Motor neuron (in vitro differentiated cells): ENCODE measurements around the gene THPO. TPM values are rescaled to one million over a fixed set of nuclear protein-coding genes. Genes with fewer than 3 reads are reported as not detected.

Experiments used
- ATAC-seq, 8 experiments: fragments of 200-7000 bp; cut with Tn5 transposase; replicated peaks in 6 of 8; 2 replicates each; pipeline ENCODE4 v1.8.0; 2021; ENCODE audit warnings: mild to moderate bottlenecking in 8 of 8, moderate library complexity in 8 of 8
- H3K27ac ChIP-seq, 2 donors: fragments of 250-450 bp; sonication (Bioruptor Pico); 2 replicates each; pipeline ENCODE4 v1.9.0; 2021; ENCODE audit warnings: antibody characterized with exemption in 2 of 2, mild to moderate bottlenecking in 2 of 2, moderate library complexity in 1 of 2
- H3K4me1 ChIP-seq, 2 donors: fragments of 250-450 bp; sonication (Bioruptor Pico); replicated peaks in 1 of 2; 2 replicates each; pipeline ENCODE4 v1.6.1; 2021; ENCODE audit warnings: antibody characterized with exemption in 2 of 2, mild to moderate bottlenecking in 2 of 2, moderate library complexity in 1 of 2
- H3K4me3 ChIP-seq, 5 donors: fragments of 250-450 bp; sonication (Bioruptor Pico); 2 replicates each; pipeline ENCODE4 v1.9.0; 2021; ENCODE audit warnings: antibody characterized with exemption in 5 of 5, mild to moderate bottlenecking in 5 of 5, moderate library complexity in 4 of 5
- WGBS, 10 experiments: fragments of 450-650 bp; shearing (Covaris generic); methylation state at CpG; one replicate each; pipeline ENCODE4 v1.0.0; 2022; 5-methylcytosine and 5-hydroxymethylcytosine counted together
- in situ Hi-C, 9 experiments: fragments of 400-800 bp; cut with MboI; loops; one replicate each; pipeline ENCODE4 v1.15.0; 2021; ENCODE audit warnings: low sequenced_read_pairs in 9 of 9, low pct_unique_long_range_greater_than_20kb in 2 of 9; ENCODE audit not compliant: unreplicated experiment in 9 of 9
- total RNA-seq, 8 experiments: library from RNA; unstranded; fragments of 300-600 nt; gene quantifications; 2 replicates each; pipeline versions ENCODE4 v1.2.3 to v1.2.4, GENCODE V29; 2022

The THPO gene
- total RNA-seq, 8 experiments from 2014 or later, result 0.22 to 1.4 (median 0.53) TPM

DNA sequence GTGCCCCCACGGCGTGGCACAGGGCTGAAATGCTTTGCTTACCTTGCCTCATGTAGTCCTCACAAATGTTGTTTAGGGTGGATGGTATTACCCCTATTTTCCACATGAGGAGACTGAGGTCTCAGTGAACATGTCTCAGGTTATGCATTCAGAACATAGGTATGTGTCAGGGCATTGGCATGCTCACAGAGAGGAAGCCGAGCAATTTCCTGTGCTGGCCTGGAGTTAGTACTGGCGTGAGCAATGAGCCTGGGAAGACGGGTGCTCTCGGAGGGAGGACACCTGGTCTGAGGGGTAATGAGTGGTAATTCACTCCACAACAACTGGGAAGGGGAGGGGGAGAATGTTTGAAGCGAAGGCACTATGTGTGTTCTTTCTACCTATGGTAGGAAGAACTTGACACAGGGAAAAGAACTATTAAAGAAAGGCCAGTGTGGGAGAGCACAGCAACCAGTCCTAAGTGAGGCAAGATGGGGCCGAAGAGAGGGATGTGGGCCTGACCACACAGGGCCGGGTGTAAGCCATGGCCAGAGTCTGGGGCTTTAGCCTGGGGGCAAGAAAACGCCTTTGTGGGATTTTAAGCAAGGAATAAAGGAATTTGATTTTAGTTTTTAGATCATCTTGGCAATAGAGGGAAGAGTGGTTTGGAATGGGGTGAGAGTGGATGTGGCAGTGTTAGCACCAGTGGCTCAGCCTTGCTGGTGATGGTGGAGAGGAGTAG lies 45.5 kb downstream of the THPO start:
- 21 to 100% (median 87%) methylated on average over 2 to 6 of the region's 10 CpGs; no CpG with 5 or more reads in 2 of the 10 experiments for WGBS, 10 experiments
- Histone ChIP-seq H3K4me1 (peaks cover 6% of the 10 kb centered on the region in 2 donors), H3K4me3 (no peak overlapping the region), H3K27ac (no peak overlapping the region)
- in situ Hi-C loops, result no loop called here
- no peak for ATAC-seq

DNA sequence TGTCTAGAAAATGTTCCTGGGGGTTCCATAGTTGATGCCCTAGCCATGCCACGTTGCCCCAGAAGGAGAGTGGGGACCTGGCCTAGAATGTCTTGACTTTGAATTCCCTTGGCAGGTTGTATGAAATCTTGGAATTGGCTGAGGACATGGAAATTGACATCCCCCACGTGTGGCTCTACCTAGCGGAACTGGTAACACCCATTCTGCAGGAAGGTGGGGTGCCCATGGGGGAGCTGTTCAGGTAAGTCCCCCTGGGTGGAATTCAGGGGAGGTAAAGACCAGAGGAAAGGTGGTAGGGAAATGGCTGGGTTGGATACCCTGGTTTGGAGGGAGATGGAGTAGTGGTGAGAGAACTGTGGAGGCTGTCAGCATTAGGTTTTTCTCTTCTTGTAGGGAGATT lies 49.5 kb downstream of the THPO start:
- 20 to 94% (median 90%) methylated on average over 2 to 3 of the region's 3 CpGs; no CpG with 5 or more reads in 4 of the 10 experiments for WGBS, 10 experiments
- Histone ChIP-seq H3K27ac (no peak overlapping the region), H3K4me1 (no peaks in the 10 kb centered on the region), H3K4me3 (no peak overlapping the region)
- in situ Hi-C loops, result no loop called here
- ATAC-seq, result no peak

GRCh38 chr3:184327171-184327570 lies 50.8 kb downstream of the THPO start:
- no peak overlapping the region for H3K27ac ChIP-seq
- no peak for ATAC-seq
- 85 to 100% (median 99%) methylated on average over 1 to 15 of the region's 21 CpGs; no CpG with 5 or more reads in 2 of the 10 experiments for WGBS, 10 experiments
- in situ Hi-C loops, result no loop called here
- H3K4me1 ChIP-seq, result no peaks in the 10 kb centered on the region
- H3K4me3 ChIP-seq, result no peak overlapping the region

DNA sequence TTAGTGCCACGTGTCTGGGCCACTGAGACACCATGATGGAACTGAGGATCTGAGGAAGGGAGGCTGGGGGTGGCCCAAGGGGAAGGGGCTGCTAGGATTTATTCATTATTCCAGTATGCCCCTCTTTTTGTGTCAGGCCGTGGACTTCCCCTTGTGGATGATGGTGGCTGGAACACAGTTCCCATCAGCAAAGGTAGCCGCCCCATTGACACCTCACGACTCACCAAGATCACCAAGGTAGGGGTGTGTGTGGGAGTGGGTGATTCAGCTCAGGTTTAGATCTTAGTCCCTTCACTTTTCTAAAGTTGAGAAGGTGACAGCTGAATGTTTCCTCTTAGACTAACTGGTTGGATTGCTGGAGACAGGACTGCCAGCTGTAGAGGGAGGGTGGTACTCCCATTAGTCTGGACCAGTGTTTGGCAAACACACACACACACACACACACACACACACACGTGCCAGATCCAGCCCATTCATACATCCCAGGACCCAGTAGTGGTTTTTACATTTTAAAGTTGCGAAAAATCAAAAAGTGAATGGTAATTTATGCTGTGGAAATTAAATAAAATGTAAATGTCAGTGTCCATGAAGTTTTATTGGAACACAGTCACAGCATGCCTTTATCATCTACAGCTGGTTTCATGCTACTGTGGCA lies 52.2 kb downstream of the THPO start:
- in situ Hi-C loops, result no loop called here
- WGBS, 10 experiments, result 34 to 100% (median 79%) methylated on average over 1 to 5 of the region's 6 CpGs; no CpG with 5 or more reads in 2 of the 10 experiments
- ATAC-seq, result peak in 4 of 8 experiments; percentile 4 to 69 (median 26)

GRCh38 chr3:184325269-184325668 lies 52.7 kb downstream of the THPO start:
- in situ Hi-C loops, result no loop called here
- peak in 2 of 8 experiments; percentile 7 to 9 for ATAC-seq
- Histone ChIP-seq H3K27ac (no peak overlapping the region), H3K4me1 (no peaks in the 10 kb centered on the region), H3K4me3 (no peak overlapping the region)
- WGBS, 10 experiments, result 89 to 100% (median 95%) methylated on average over 1 to 8 of the region's 13 CpGs; no CpG with 5 or more reads in 4 of the 10 experiments

More for the DNA sequence above, 52.2 kb downstream of the THPO start:
- Histone ChIP-seq H3K4me3 (no peak overlapping the region), H3K27ac (no peak overlapping the region), H3K4me1 (no peaks in the 10 kb centered on the region)

- no peak overlapping the region for H3K4me3 ChIP-seq
- H3K4me1 ChIP-seq, result no peaks in the 10 kb centered on the region
- no peak for ATAC-seq
- no peak overlapping the region for H3K27ac ChIP-seq
- 89 to 100% (median 91%) methylated on average over 1 to 6 of the region's 8 CpGs; no CpG with 5 or more reads in 4 of the 10 experiments for WGBS, 10 experiments
- in situ Hi-C loops, result no loop called here
Measured at GRCh38 chr3:184323696-184324095, 54.3 kb downstream of the THPO start.

DNA sequence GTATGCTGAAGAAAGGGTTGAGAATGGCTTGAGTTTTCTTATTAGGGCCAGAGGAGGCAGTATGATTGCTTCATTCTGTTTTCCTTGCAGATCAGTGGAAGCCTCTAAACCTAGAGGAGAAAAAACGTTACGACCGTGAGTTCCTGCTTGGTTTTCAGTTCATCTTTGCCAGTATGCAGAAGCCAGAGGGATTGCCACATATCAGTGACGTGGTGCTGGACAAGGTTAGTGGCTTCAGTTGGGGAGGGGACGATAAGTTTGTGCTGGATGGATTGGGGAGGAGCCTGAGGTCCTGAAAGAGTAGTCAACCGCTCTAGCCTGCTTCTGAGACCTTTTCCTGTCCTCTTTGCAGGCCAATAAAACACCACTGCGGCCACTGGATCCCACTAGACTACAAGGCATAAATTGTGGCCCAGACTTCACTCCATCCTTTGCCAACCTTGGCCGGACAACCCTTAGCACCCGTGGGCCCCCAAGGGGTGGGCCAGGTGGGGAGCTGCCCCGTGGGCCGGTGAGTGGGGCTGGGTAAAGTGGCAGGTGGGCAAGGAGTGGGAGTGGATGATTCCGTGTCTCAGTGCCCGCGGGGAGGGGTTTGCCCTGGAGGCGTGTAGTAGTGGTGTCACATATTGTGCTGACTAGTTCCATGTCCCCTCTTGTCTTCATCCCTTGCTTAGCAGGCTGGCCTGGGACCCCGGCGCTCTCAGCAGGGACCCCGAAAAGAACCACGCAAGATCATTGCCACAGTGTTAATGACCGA lies 55.1 kb downstream of the THPO start:
- no peak for ATAC-seq

More for the DNA sequence above, 55.1 kb downstream of the THPO start:
- Histone ChIP-seq H3K4me1 (no peaks in the 10 kb centered on the region), H3K27ac (no peak overlapping the region), H3K4me3 (no peak overlapping the region)
- 80 to 100% (median 95%) methylated on average over 1 to 10 of the region's 20 CpGs; no CpG with 5 or more reads in 3 of the 10 experiments for WGBS, 10 experiments
- in situ Hi-C loops, result no loop called here

Other genes starting within 250 kb of the THPO start
- 10 to 100 TPM; 24.7 to 60.9 (median 37.4) TPM for gene EIF2B5, start 242.8 kb downstream of the THPO start, total RNA-seq
- 10 to 100 TPM; 23.1 to 64.8 (median 34.6) TPM for gene DVL3, start 222.8 kb downstream of the THPO start, total RNA-seq
- 100 to 1,000 TPM; 218 to 443 (median 274) TPM for gene AP2M1, start 203.4 kb downstream of the THPO start, total RNA-seq
- gene ABCF3, start 192.0 kb downstream of the THPO start, total RNA-seq, result 10 to 100 TPM; 21.6 to 67.9 (median 40.6) TPM
- gene VWA5B2, start 148.6 kb downstream of the THPO start, total RNA-seq, result 1 to 10 TPM in 5 of 8 experiments, under 1 TPM in 3; 0.36 to 3.3 (median 1.7) TPM
- 10 to 100 TPM; 19.9 to 65.3 (median 42.0) TPM for gene ALG3, start 129.2 kb downstream of the THPO start, total RNA-seq
- 10 to 100 TPM in 2 of 8 experiments, 1 to 10 TPM in 6; 4.6 to 15.0 (median 8.0) TPM for gene EEF1AKMT4, start 128.5 kb downstream of the THPO start, total RNA-seq
- 10 to 100 TPM in 1 of 8 experiments, 1 to 10 TPM in 4, under 1 TPM in 1, not detected in 2; 0.31 to 16.2 (median 6.5) TPM for gene CAMK2N2, start 116.7 kb downstream of the THPO start, total RNA-seq
- gene ECE2, start 102.2 kb downstream of the THPO start, total RNA-seq, result 1 to 10 TPM in 1 of 8 experiments, under 1 TPM in 6, not detected in 1; 0.05 to 1.1 (median 0.46) TPM
- gene PSMD2, start 79.0 kb downstream of the THPO start, total RNA-seq, result 100 to 1,000 TPM; 130 to 248 (median 185) TPM
- 100 to 1,000 TPM; 103 to 454 (median 182) TPM for gene EIF4G1, start 63.6 kb downstream of the THPO start, total RNA-seq
- 10 to 100 TPM in 6 of 8 experiments, 1 to 10 TPM in 2; 7.1 to 46.1 (median 30.7) TPM for gene FAM131A, start 40.6 kb downstream of the THPO start, total RNA-seq
- gene CLCN2, start 16.6 kb downstream of the THPO start, total RNA-seq, result 10 to 100 TPM in 5 of 8 experiments, 1 to 10 TPM in 3; 6.1 to 30.9 (median 13.1) TPM
- 100 to 1,000 TPM in 3 of 8 experiments, 10 to 100 TPM in 5; 61.7 to 120 (median 98.1) TPM for gene POLR2H, start 16.5 kb downstream of the THPO start, total RNA-seq
- gene CHRD, start 1.8 kb upstream of the THPO start, total RNA-seq, result 10 to 100 TPM in 1 of 8 experiments, 1 to 10 TPM in 7; 1.1 to 17.5 (median 4.5) TPM
- gene EPHB3, start 183.6 kb upstream of the THPO start, total RNA-seq, result 10 to 100 TPM in 5 of 8 experiments, 1 to 10 TPM in 3; 2.3 to 40.3 (median 16.9) TPM